Motor neuron (in vitro differentiated cells): Measurements from ENCODE around the gene PIP5K1B. TPM values are rescaled to one million over a fixed set of nuclear protein-coding genes. Genes with fewer than 3 reads are reported as not detected.

Source experiments
- ATAC-seq, 8 experiments: fragments of 200-7000 bp; cut with Tn5 transposase; replicated peaks in 6 of 8; 2 replicates each; pipeline ENCODE4 v1.8.0; 2021; ENCODE audit warnings: mild to moderate bottlenecking in 8 of 8, moderate library complexity in 8 of 8
- H3K27ac ChIP-seq, 2 donors: fragments of 250-450 bp; sonication (Bioruptor Pico); 2 replicates each; pipeline ENCODE4 v1.9.0; 2021; ENCODE audit warnings: antibody characterized with exemption in 2 of 2, mild to moderate bottlenecking in 2 of 2, moderate library complexity in 1 of 2
- H3K4me1 ChIP-seq, 2 donors: fragments of 250-450 bp; sonication (Bioruptor Pico); replicated peaks in 1 of 2; 2 replicates each; pipeline ENCODE4 v1.6.1; 2021; ENCODE audit warnings: antibody characterized with exemption in 2 of 2, mild to moderate bottlenecking in 2 of 2, moderate library complexity in 1 of 2
- H3K4me3 ChIP-seq, 5 donors: fragments of 250-450 bp; sonication (Bioruptor Pico); 2 replicates each; pipeline ENCODE4 v1.9.0; 2021; ENCODE audit warnings: antibody characterized with exemption in 5 of 5, mild to moderate bottlenecking in 5 of 5, moderate library complexity in 4 of 5
- WGBS, 10 experiments: fragments of 450-650 bp; shearing (Covaris generic); methylation state at CpG; one replicate each; pipeline ENCODE4 v1.0.0; 2022; 5-methylcytosine and 5-hydroxymethylcytosine counted together
- in situ Hi-C, 9 experiments: fragments of 400-800 bp; cut with MboI; loops; one replicate each; pipeline ENCODE4 v1.15.0; 2021; ENCODE audit warnings: low sequenced_read_pairs in 9 of 9, low pct_unique_long_range_greater_than_20kb in 2 of 9; ENCODE audit not compliant: unreplicated experiment in 9 of 9
- total RNA-seq, 8 experiments: library from RNA; unstranded; fragments of 300-600 nt; gene quantifications; 2 replicates each; pipeline versions ENCODE4 v1.2.3 to v1.2.4, GENCODE V29; 2022

PIP5K1B gene
- total RNA-seq, 8 experiments from 2014 or later = 0.18 to 2.4 (median 0.47) TPM

GRCh38 chr9:68710111-68710471 lies 5.1 kb downstream of the PIP5K1B start:
- no peak for ATAC-seq
- in situ Hi-C loops = loop anchor here in 2 of 9 experiments (25.0 kb wide), 2 partner anchors 127 to 302 kb away; partner anchors contain the start of gene PRKACG (in 1 of the 2)

GRCh38 chr9:68711281-68711680 lies 6.2 kb downstream of the PIP5K1B start:
- Histone ChIP-seq H3K27ac (no peak overlapping the region), H3K4me3 (no peak overlapping the region), H3K4me1 (no peaks in the 10 kb centered on the region)
- 0 to 92% (median 45%) methylated on average over 1 to 2 of the region's 2 CpGs; no CpG with 5 or more reads in 1 of the 10 experiments for WGBS, 10 experiments
- in situ Hi-C loops = loop anchor here in 2 of 9 experiments (25.0 kb wide), 2 partner anchors 126 to 301 kb away; partner anchors contain the start of gene PRKACG (in 1 of the 2)
- ATAC-seq = no peak

More at GRCh38 chr9:68710111-68710471, 5.1 kb downstream of the PIP5K1B start:
- Histone ChIP-seq H3K27ac (no peak overlapping the region), H3K4me1 (peaks cover 0 to 3% of the 10 kb centered on the region in 2 donors), H3K4me3 (no peak overlapping the region)
- WGBS, 10 experiments = 0 to 100% (median 69%) methylated on average over 1 of the region's 1 CpG

GRCh38 chr9:68711932-68712331 lies 6.9 kb downstream of the PIP5K1B start:
- no peaks in the 10 kb centered on the region for H3K4me1 ChIP-seq
- no peak overlapping the region for H3K4me3 ChIP-seq
- peak in 3 of 8 experiments; percentile 14 to 85 (median 59) for ATAC-seq
- in situ Hi-C loops = loop anchor here in 2 of 9 experiments (25.0 kb wide), 2 partner anchors 125 to 300 kb away; partner anchors contain the start of gene PRKACG (in 1 of the 2)
- no peak overlapping the region for H3K27ac ChIP-seq
- 0 to 100% (median 77%) methylated on average over 1 to 3 of the region's 5 CpGs for WGBS, 10 experiments

GRCh38 chr9:68714416-68715180 lies 9.6 kb downstream of the PIP5K1B start:
- Histone ChIP-seq H3K27ac (no peak overlapping the region), H3K4me3 (no peak overlapping the region), H3K4me1 (no peaks in the 10 kb centered on the region)
- ATAC-seq = no peak
- WGBS, 10 experiments = 25 to 100% (median 82%) methylated on average over 1 to 4 of the region's 4 CpGs; no CpG with 5 or more reads in 2 of the 10 experiments
- in situ Hi-C loops = loop anchor here in 2 of 9 experiments (25.0 kb wide), 2 partner anchors 123 to 298 kb away; partner anchors contain the start of gene PRKACG (in 1 of the 2)

GRCh38 chr9:68715181-68715456 lies 10.1 kb downstream of the PIP5K1B start:
- in situ Hi-C loops = loop anchor here in 2 of 9 experiments (25.0 kb wide), 2 partner anchors 122 to 297 kb away; partner anchors contain the start of gene PRKACG (in 1 of the 2)

GRCh38 chr9:68717552-68718443 lies 12.8 kb downstream of the PIP5K1B start:
- in situ Hi-C loops = loop anchor here in 2 of 9 experiments (25.0 kb wide), 2 partner anchors 120 to 295 kb away; partner anchors contain the start of gene PRKACG (in 1 of the 2)
- Histone ChIP-seq H3K4me1 (no peaks in the 10 kb centered on the region), H3K4me3 (no peak overlapping the region), H3K27ac (no peak overlapping the region)
- WGBS, 10 experiments = 21 to 100% (median 73%) methylated on average over 1 to 2 of the region's 2 CpGs; no CpG with 5 or more reads in 4 of the 10 experiments
- no peak for ATAC-seq

More at GRCh38 chr9:68715181-68715456, 10.1 kb downstream of the PIP5K1B start:
- H3K27ac ChIP-seq = no peak overlapping the region
- no peak overlapping the region for H3K4me3 ChIP-seq
- WGBS, 10 experiments = 68% methylated on average over 2 of the region's 2 CpGs; no CpG with 5 or more reads in 9 of the 10 experiments
- ATAC-seq = no peak
- no peaks in the 10 kb centered on the region for H3K4me1 ChIP-seq

GRCh38 chr9:68719847-68720246 lies 14.8 kb downstream of the PIP5K1B start:
- 0 to 80% (median 20%) methylated on average over 1 to 2 of the region's 2 CpGs; no CpG with 5 or more reads in 1 of the 10 experiments for WGBS, 10 experiments
- Histone ChIP-seq H3K4me3 (no peak overlapping the region), H3K4me1 (no peaks in the 10 kb centered on the region), H3K27ac (no peak overlapping the region)
- ATAC-seq = no peak
- in situ Hi-C loops = loop anchor here in 2 of 9 experiments (25.0 kb wide), 2 partner anchors 117 to 292 kb away; partner anchors contain the start of gene PRKACG (in 1 of the 2)

- no peaks in the 10 kb centered on the region for H3K4me1 ChIP-seq
- in situ Hi-C loops = loop anchor here in 2 of 9 experiments (25.0 kb wide), 2 partner anchors 117 to 292 kb away; partner anchors contain the start of gene PRKACG (in 1 of the 2)
- no peak overlapping the region for H3K4me3 ChIP-seq
- H3K27ac ChIP-seq = no peak overlapping the region
- 0 to 100% (median 73%) methylated on average over 1 to 7 of the region's 7 CpGs for WGBS, 10 experiments
- no peak for ATAC-seq
These were observed 15.7 kb downstream of the PIP5K1B start for GRCh38 chr9:68720656-68721313.

DNA sequence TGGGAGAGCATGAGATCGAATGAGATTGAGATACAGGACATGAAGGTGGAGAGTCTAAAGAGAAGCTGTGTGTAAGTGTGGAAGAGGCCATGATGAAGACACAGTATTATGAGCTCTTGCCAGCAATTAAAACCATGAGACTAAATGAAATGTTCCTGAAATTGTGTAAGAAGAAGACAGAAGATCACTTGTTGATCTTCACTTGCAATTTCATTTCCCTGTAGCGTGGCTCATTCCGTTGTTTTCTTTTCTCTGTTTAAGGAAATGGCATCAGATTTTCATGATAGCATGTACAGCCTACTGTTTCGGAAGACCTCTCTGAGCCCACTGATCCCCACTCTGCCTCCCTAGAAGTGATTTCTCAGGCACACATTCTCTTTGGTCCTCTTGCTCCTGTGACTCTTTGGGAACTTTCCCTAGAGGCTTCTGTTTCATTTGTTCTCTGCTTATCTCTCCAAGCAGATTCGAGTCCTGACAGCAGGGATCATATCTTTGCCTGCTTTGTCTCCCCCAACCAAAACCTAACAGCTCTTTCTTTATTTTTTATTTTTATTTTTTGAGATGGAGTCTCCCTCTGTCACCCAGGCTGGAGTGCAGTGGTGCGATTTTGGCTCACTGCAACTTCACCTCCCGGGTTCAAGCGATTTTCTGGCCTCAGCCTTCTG lies 16.8 kb downstream of the PIP5K1B start:
- Histone ChIP-seq H3K4me1 (no peaks in the 10 kb centered on the region), H3K4me3 (no peak overlapping the region), H3K27ac (no peak overlapping the region)
- 33 to 100% (median 87%) methylated on average over 1 to 8 of the region's 8 CpGs for WGBS, 10 experiments
- ATAC-seq = no peak
- in situ Hi-C loops = loop anchor here in 2 of 9 experiments (25.0 kb wide), 2 partner anchors 116 to 291 kb away; partner anchors contain the start of gene PRKACG (in 1 of the 2)

- WGBS, 10 experiments = 0 to 93% (median 58%) methylated on average over 1 to 3 of the region's 3 CpGs; no CpG with 5 or more reads in 3 of the 10 experiments
- H3K4me1 ChIP-seq = no peaks in the 10 kb centered on the region
- H3K27ac ChIP-seq = no peak overlapping the region
- H3K4me3 ChIP-seq = no peak overlapping the region
- ATAC-seq = peak in 2 of 8 experiments; percentile 28 to 72
- in situ Hi-C loops = no loop called here
These were observed 20.0 kb downstream of the PIP5K1B start for GRCh38 chr9:68725070-68725469.

DNA sequence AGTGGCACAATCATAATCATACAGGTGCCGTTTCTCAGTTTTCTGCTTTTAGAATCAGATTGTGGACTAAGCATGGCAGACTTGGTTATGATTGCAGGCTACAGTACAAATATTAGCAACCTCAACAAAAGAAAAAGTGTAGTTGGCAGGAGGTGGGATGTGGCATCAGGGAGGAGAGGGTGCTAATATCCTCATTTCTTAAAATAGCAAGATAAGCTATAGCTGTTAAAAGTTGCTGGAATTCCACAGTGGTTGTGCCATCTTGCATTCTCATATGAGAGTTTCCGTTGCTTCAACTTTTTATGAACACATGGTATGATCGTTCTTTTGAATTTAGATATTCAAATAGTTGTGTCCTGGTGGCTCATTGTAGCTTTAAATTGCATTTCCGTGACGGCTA lies 21.4 kb downstream of the PIP5K1B start:
- no peak for ATAC-seq
- in situ Hi-C loops = no loop called here
- Histone ChIP-seq H3K4me1 (no peaks in the 10 kb centered on the region), H3K27ac (no peak overlapping the region), H3K4me3 (no peak overlapping the region)
- 4 to 96% (median 89%) methylated on average over 2 to 5 of the region's 5 CpGs for WGBS, 10 experiments

DNA sequence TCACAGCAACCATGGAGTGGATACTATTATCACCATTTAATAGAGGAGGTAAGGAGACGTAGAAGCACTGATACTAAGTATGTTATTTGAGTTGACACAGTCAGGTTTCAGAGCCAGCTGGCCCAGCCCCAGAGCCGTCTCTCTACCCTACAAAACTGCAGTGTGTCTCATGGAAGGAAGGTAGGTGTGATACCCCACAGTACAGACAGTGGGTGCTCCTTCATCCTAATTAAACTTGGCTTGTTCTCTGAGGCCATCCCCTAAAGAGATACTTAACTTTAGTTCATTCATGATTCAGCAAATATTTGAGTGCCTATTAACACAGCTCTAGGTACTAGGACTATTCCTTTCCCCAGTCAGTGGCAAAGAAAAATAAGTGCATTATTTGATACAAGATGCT lies 22.6 kb downstream of the PIP5K1B start:
- H3K27ac ChIP-seq = no peak overlapping the region
- in situ Hi-C loops = no loop called here
- WGBS, 10 experiments = 0 to 100% (median 63%) methylated on average over 1 of the region's 2 CpGs; no CpG with 5 or more reads in 6 of the 10 experiments
- H3K4me1 ChIP-seq = no peaks in the 10 kb centered on the region
- H3K4me3 ChIP-seq = no peak overlapping the region
- ATAC-seq = no peak
